ENCODE results near the gene BANP. TPM values are rescaled to one million over a fixed set of nuclear protein-coding genes. Genes with fewer than 3 reads are reported as not detected.
"Not testable (repeated sequence)": the region's sequence is repeated elsewhere in the genome, so short reads cannot be mapped to it uniquely, and the experiment has no call there.

BANP gene
- total RNA-seq, 1 donor from 2014 or later = 39.1 TPM

DNA sequence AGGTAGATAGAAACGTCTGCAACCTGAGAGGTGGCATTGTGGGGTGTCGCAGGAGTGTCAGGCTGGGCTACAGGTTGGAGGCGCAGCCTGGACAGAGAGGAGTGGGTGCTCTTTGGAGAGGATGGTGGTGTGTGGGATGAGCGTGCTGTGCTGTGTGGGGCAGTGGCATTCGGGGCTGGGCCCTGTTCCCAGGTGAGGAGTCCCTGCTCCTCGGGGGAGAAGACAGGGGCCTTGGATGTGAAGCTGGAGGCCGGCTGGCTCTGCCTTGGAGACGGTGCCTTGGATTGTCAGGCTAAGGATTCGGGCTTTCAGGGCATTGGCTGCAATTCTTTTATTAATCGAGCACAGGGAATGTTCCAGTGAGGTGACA is 69.3 kb downstream of the BANP start:
- Mint-ChIP-seq H3K9me3 (no peaks in the 10 kb centered on the region), H3K36me3 (ENCODE audit: low read depth) (no peaks in the 10 kb centered on the region), H3K4me1 (peaks cover 22% of the 10 kb centered on the region), H3K27me3 (ENCODE audit: low read depth) (no peaks in the 10 kb centered on the region), H3K4me3 (no peak overlapping the region), H3K27ac (ENCODE audit: unreplicated experiment) (no peak overlapping the region)
- DNase-seq (ENCODE audit: low read depth, low spot score) = no peak
- TF ChIP-seq, protein P1, sequence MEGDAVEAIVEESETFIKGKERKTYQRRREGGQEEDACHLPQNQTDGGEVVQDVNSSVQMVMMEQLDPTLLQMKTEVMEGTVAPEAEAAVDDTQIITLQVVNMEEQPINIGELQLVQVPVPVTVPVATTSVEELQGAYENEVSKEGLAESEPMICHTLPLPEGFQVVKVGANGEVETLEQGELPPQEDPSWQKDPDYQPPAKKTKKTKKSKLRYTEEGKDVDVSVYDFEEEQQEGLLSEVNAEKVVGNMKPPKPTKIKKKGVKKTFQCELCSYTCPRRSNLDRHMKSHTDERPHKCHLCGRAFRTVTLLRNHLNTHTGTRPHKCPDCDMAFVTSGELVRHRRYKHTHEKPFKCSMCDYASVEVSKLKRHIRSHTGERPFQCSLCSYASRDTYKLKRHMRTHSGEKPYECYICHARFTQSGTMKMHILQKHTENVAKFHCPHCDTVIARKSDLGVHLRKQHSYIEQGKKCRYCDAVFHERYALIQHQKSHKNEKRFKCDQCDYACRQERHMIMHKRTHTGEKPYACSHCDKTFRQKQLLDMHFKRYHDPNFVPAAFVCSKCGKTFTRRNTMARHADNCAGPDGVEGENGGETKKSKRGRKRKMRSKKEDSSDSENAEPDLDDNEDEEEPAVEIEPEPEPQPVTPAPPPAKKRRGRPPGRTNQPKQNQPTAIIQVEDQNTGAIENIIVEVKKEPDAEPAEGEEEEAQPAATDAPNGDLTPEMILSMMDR (conservative IDR thresholded peaks at IDR 0.05) = no peak

DNA sequence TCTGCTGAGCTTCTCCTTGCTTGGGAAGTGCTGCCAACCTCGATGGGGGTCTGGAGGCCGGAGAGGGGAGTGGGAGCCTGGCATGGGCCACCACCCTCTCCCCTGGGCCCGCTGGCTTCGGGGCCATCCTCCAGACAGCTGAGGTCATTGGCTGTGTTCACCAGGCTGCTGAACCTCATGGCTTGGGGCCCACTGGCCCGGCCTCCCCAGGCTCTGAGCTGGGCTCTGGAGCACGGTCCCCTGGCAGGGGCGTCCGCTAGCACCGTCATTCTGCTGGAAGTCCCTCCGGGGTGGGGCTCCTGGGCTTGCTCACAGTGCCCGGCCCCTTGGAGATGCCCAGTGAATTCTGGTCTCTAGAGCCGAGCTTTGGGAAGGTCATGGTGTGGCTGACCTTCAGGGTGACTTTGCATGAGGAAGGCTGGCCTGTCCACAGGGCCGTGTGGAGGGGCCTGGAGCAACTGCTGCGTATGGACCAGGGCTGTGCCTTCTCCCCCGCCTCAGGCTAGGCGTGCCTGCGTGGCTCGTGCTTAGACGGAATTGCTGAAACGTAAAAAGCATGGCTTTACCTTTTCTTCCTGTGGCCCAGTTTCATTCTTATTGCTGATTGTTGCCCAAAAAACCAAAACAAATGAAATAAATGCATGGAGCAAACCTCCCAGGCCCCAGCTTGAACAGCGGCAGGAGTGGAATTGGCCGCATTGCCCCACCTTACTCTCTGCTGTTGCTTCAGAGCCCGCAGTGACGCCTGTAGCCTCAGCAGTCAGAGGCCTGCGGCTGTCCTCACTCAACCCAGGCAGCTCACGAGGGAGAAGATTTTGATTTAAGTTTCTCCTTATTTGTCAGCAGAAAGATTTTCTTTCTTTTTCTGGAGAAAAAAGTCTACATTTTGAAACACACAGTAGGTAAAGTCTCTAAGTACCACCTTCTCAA is 70.1 kb downstream of the BANP start:
- H3K9me3 Mint-ChIP-seq; H3K4me3 Mint-ChIP-seq; H3K36me3 Mint-ChIP-seq (ENCODE audit: low read depth); DNase-seq (ENCODE audit: low read depth, low spot score); H3K27ac Mint-ChIP-seq (ENCODE audit: unreplicated experiment); H3K27me3 Mint-ChIP-seq (ENCODE audit: low read depth): not testable (repeated sequence)
- peaks cover 28% of the 10 kb centered on the region for H3K4me1 Mint-ChIP-seq

DNA sequence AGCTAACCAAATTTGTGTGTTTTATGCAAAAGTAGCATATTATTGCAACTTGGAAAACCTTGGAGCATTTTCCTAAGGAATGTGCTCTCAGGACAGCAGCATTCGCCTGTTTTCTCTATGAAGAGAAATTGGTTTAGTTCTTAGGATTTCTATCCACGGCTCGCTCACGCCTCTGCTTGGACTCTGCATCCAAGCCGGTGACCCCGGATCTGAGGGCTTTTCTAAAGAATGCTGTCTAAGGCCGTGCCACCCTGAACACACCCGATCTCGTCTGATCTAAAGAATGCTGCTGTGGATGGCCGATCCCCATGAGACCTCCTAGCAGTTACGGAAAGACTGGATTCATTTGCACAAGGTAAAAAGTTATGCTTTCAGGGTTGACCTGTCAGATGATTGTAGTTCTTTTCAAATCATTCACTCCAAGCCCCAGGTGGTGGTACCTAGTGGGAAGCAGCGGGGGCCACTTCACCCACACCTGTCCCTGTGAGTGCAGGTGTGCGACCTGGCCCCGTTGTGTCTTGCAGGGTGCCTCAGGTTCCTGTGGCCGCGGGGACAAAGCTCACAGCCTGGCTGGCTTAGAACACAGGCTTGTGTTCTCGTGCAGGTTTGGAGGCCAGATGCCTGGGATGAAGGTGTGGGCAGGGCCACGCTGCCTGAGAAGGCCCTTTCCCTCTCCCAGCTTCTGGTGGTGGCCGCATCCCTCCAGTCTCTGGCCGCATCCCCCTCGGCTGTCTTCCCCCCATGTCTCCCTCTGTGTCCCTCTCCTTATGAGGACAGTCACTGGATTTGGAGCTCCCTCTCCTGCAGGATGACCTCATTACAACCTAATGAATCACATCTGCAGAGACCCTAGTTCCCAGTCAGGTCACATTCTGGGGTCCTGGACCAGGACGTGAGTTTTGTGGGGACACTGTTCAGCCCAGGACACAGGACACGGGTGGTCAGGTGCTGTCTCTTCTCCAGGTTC is 71.1 kb downstream of the BANP start:
- H3K4me1 Mint-ChIP-seq = peaks cover 35% of the 10 kb centered on the region
- H3K36me3 Mint-ChIP-seq (ENCODE audit: low read depth) = no peaks in the 10 kb centered on the region
- H3K9me3 Mint-ChIP-seq = no peaks in the 10 kb centered on the region
- no peak overlapping the region for H3K27ac Mint-ChIP-seq (ENCODE audit: unreplicated experiment)
- DNase-seq (ENCODE audit: low read depth, low spot score) = no peak
- TF ChIP-seq, protein P1 (conservative IDR thresholded peaks at IDR 0.05) = no peak
- H3K27me3 Mint-ChIP-seq (ENCODE audit: low read depth) = no peaks in the 10 kb centered on the region
- no peak overlapping the region for H3K4me3 Mint-ChIP-seq

DNA sequence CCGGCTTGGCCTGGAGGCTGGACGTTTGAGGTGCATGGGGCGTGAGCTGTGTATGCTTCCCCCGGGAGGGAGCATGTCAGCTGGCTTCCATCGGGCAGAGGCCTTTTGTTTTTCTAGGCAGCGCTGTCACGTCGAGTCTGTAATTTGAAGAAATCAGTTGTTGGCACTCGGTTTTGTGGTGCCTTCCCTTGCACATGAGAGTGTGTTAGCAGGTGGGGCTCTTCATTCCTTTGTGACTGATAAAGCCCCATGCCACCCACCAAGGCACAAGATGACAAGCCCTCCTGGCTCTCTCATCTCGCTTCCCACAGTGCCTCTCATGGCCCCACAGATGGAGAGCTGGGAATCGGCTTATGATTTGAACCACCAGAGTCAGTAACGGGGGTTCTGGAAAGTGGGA is 72.1 kb downstream of the BANP start:
- H3K27me3 Mint-ChIP-seq (ENCODE audit: low read depth) = no peaks in the 10 kb centered on the region

DNA sequence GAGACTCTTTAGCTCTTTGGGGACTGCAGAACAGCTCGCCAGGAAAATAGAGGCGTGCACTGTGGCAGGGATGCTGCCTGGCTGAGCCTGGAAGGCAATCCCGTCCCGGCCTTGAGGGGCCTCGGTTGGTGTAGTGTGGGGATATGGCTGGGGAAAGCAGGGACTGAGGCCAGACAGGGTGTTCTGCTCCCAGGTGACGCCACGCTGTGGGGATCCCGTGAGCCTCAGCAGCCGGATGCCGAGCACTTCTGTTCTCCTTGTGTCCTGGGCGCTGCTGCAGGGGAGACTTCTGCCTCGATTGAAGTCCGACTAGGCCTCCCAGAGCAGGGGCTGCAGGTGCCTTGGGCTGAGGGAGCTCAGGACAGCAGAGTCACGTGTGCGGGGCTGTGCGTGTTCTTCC is 72.6 kb downstream of the BANP start:
- peak overlapping the region; percentile 62 for H3K27ac Mint-ChIP-seq (ENCODE audit: unreplicated experiment)
- no peak overlapping the region for H3K4me3 Mint-ChIP-seq
- H3K9me3 Mint-ChIP-seq = no peaks in the 10 kb centered on the region
- no peaks in the 10 kb centered on the region for H3K27me3 Mint-ChIP-seq (ENCODE audit: low read depth)
- no peak for DNase-seq (ENCODE audit: low read depth, low spot score)
- TF ChIP-seq, protein P1 (conservative IDR thresholded peaks at IDR 0.05) = no peak
- H3K4me1 Mint-ChIP-seq = peaks cover 47% of the 10 kb centered on the region
- H3K36me3 Mint-ChIP-seq (ENCODE audit: low read depth) = peaks cover 4% of the 10 kb centered on the region

More for the DNA sequence above, 72.1 kb downstream of the BANP start:
- no peak for DNase-seq (ENCODE audit: low read depth, low spot score)
- Mint-ChIP-seq H3K4me1 (peaks cover 43% of the 10 kb centered on the region), H3K4me3 (no peak overlapping the region), H3K9me3 (no peaks in the 10 kb centered on the region), H3K27ac (ENCODE audit: unreplicated experiment) (peak overlapping the region; percentile 62), H3K36me3 (ENCODE audit: low read depth) (peaks cover 2% of the 10 kb centered on the region)
- TF ChIP-seq, protein P1 (conservative IDR thresholded peaks at IDR 0.05) = no peak
